Prostate gland (tissue), 2 donors: ENCODE measurements around the gene OPN1SW. TPM values are rescaled to one million over a fixed set of nuclear protein-coding genes. Genes with fewer than 3 reads are reported as not detected.

ENCODE experiments used
- DNase-seq: peaks from one replicate; pipeline ENCODE4 v3.0.0-alpha.2; 2019; ENCODE audit warnings: low spot score
- H3K27ac ChIP-seq, 2 donors: fragments of 200-600 bp; sonication (generic); 2 replicates each; pipeline ENCODE4 v1.5.1; 2017 to 2019
- H3K27me3 ChIP-seq: fragments of 200-600 bp; sonication (generic); replicated peaks from 2 replicates; pipeline ENCODE4 v1.5.1; 2019; ENCODE audit not compliant: insufficient read depth
- H3K36me3 ChIP-seq, 2 donors: fragments of 200-600 bp; sonication (generic); 1 replicate in 1 of 2; 2 replicates in 1 of 2; pipeline versions ENCODE4 v1.5.1 to v1.8.1; 2017 to 2019
- H3K4me1 ChIP-seq: fragments of 200-600 bp; sonication (generic); replicated peaks from 2 replicates; pipeline ENCODE4 v1.5.1; 2019
- H3K4me3 ChIP-seq, 2 donors: fragments of 200-600 bp; sonication (generic); 2 replicates each; pipeline ENCODE4 v1.5.1; 2017 to 2019
- H3K9me3 ChIP-seq: fragments of 200-600 bp; sonication (generic); 2 replicates; pipeline ENCODE4 v1.5.1; 2017
- CTCF ChIP-seq, 4 experiments: fragments of 200-600 bp in 2 of 4; fragments of 450-650 bp in 2 of 4; sonication (generic) in 2 of 4; IDR thresholded peaks; 1 replicate in 3 of 4; 2 replicates in 1 of 4; pipeline ENCODE4 v1.5.1; 2016 to 2019; ENCODE audit warnings: antibody characterized with exemption in 4 of 4, mild to moderate bottlenecking in 2 of 4, moderate library complexity in 2 of 4
- POLR2A ChIP-seq: fragments of 450-650 bp; IDR thresholded peaks from one replicate; pipeline ENCODE4 v1.6.1; 2016; ENCODE audit warnings: antibody characterized with exemption, mild to moderate bottlenecking
- POLR2AphosphoS5 ChIP-seq: sonication (generic); formaldehyde crosslinking; IDR thresholded peaks from one replicate; pipeline ENCODE4 v1.6.1; 2017; ENCODE audit warnings: antibody characterized with exemption
- WGBS: methylation state at CpG from one replicate; pipeline ENCODE4 v1.1.5; 2018; 5-methylcytosine and 5-hydroxymethylcytosine counted together
- intact Hi-C: fragments of 100-400 bp; cut with DNase I; formaldehyde crosslinking; loops from one replicate; pipeline ENCODE4 v1.14.2; 2022
- total RNA-seq, 2 donors: library from RNA; depleted of rRNA; stranded (reverse); fragments of >200 nt; gene quantifications; one replicate each; pipeline ENCODE4 v1.1.0, GENCODE V29; 2016

OPN1SW gene
- total RNA-seq, 2 donors from 2014 or later: not detected

- no peak for TF ChIP-seq CTCF (IDR thresholded peaks at IDR 0.05)
- no peak for TF ChIP-seq POLR2A
- TF ChIP-seq POLR2AphosphoS5: no peak
- no peak for DNase-seq
- no peaks in the 10 kb centered on the region for H3K36me3 ChIP-seq
- WGBS: 58% methylated on average over 3 of the region's 3 CpGs
- no peak overlapping the region for H3K4me3 ChIP-seq
- peaks cover 18% of the 10 kb centered on the region for H3K4me1 ChIP-seq
- H3K27ac ChIP-seq: no peak overlapping the region
- H3K27me3 ChIP-seq: no peaks in the 10 kb centered on the region
- no peaks in the 10 kb centered on the region for H3K9me3 ChIP-seq
- intact Hi-C loops: no loop called here
These were observed 34.1 kb downstream of the OPN1SW start for GRCh38 chr7:128741491-128741890.

DNA sequence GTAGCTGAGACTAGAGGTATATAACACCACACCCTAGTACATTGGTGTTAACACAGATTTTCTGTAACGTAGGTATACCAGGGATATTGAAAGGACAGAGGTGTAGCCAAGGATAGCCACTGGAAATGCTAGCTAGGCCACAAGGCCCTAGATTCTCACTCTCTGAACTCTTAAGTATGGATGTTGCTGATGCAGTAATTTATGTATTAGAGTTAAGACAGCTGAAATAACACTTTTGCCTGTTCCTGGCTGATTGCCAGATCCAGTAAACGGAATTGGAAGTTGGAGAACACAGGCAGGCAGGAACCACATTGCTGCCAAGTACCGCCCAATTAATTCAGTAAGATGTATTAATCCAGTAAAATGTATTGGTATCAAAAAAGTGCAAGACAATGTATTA, 34.6 kb downstream of the OPN1SW start:
- Histone ChIP-seq H3K4me1 (peaks cover 18% of the 10 kb centered on the region), H3K27ac (peak overlapping the region in 1 of 2 donors; percentile 88), H3K27me3 (no peaks in the 10 kb centered on the region), H3K9me3 (no peaks in the 10 kb centered on the region), H3K36me3 (no peaks in the 10 kb centered on the region), H3K4me3 (peak overlapping the region in 1 of 2 donors; percentile 95)
- TF ChIP-seq POLR2AphosphoS5 (no peak), POLR2A (no peak), CTCF (IDR thresholded peaks at IDR 0.05) (no peak)
- WGBS: 42% methylated on average over 3 of the region's 3 CpGs
- no peak for DNase-seq
- intact Hi-C loops: no loop called here

GRCh38 chr7:128739990-128740682, 35.5 kb downstream of the OPN1SW start:
- Histone ChIP-seq H3K9me3 (no peaks in the 10 kb centered on the region), H3K4me3 (peak overlapping the region; percentile 58 to 95), H3K27ac (peak overlapping the region; percentile 74 to 88), H3K27me3 (no peaks in the 10 kb centered on the region), H3K4me1 (peaks cover 18% of the 10 kb centered on the region), H3K36me3 (no peaks in the 10 kb centered on the region)
- no peak for DNase-seq
- intact Hi-C loops: loop anchor here (5.0 kb wide), 1 partner anchor 92 kb away; the partner anchor contains the start of gene FLNC
- TF ChIP-seq POLR2AphosphoS5 (no peak), POLR2A (no peak), CTCF (IDR thresholded peaks at IDR 0.05) (no peak)
- WGBS: 4% methylated on average over 13 of the region's 13 CpGs

- H3K27ac ChIP-seq: peak within 1 kb of the TSS; percentile 74 to 88
- under 1% methylated on average over 74 of the region's 74 CpGs for WGBS
- no peaks in the 10 kb centered on the region for H3K27me3 ChIP-seq
- peak within 1 kb of the TSS; percentile 58 to 95 for H3K4me3 ChIP-seq
- peak; percentile 97 for DNase-seq
- no peaks in the 10 kb centered on the region for H3K9me3 ChIP-seq
- intact Hi-C loops: loop anchor here (5.0 kb wide), 1 partner anchor 93 kb away; the partner anchor contains the start of gene FLNC
- H3K4me1 ChIP-seq: peaks cover 16% of the 10 kb centered on the region
- H3K36me3 ChIP-seq: no peaks in the 10 kb centered on the region
- TF ChIP-seq CTCF (IDR thresholded peaks at IDR 0.05): peak in 1 of 4 experiments; percentile 24
- peak; percentile 97 for TF ChIP-seq POLR2AphosphoS5
- peak; percentile 87 for TF ChIP-seq POLR2A
These were observed 36.3 kb downstream of the OPN1SW start, which contains the start of gene CALU for GRCh38 chr7:128739048-128739962. TSS of gene CALU (plus strand) at chr7:128739359. CDS start at chr7:128748584, 9,225 bp downstream.
